Measurements from ENCODE around the gene LAMA2. TPM values are rescaled to one million over a fixed set of nuclear protein-coding genes. Genes with fewer than 3 reads are reported as not detected.
A peak's percentile ranks its signal among the peaks of the same experiment; 100 is the strongest.
"Not testable (repeated sequence)": the region's sequence is repeated elsewhere in the genome, so short reads cannot be mapped to it uniquely, and the experiment has no call there.

The LAMA2 gene
- total RNA-seq, 1 donor from 2014 or later: 0.20 TPM

- no peak for DNase-seq (ENCODE audit: low read depth in 2 of 2)
Observed at GRCh38 chr6:129117355-129117754, 234.4 kb downstream of the LAMA2 start.

- DNase-seq (ENCODE audit: low read depth in 2 of 2): no peak
Observed at GRCh38 chr6:129120856-129121638, 238.1 kb downstream of the LAMA2 start.

- no peak for DNase-seq (ENCODE audit: low read depth in 2 of 2)
Observed at GRCh38 chr6:129124347-129124746, 241.4 kb downstream of the LAMA2 start.

- no peak for DNase-seq (ENCODE audit: low read depth in 2 of 2)
Observed at GRCh38 chr6:129130106-129130505, 247.2 kb downstream of the LAMA2 start.

GRCh38 chr6:129130959-129131681 lies 248.2 kb downstream of the LAMA2 start:
- no peak for DNase-seq (ENCODE audit: low read depth in 2 of 2)

- DNase-seq (ENCODE audit: low read depth in 2 of 2): peak in 1 of 2 donors; percentile 6
Observed at GRCh38 chr6:129133770-129134192, 250.8 kb downstream of the LAMA2 start.

GRCh38 chr6:129134535-129134934 lies 251.6 kb downstream of the LAMA2 start:
- no peak for DNase-seq (ENCODE audit: low read depth in 2 of 2)

GRCh38 chr6:129135451-129135850 lies 252.5 kb downstream of the LAMA2 start:
- DNase-seq (ENCODE audit: low read depth in 2 of 2): no peak

GRCh38 chr6:129136751-129137150 lies 253.8 kb downstream of the LAMA2 start:
- DNase-seq (ENCODE audit: low read depth in 2 of 2): no peak

GRCh38 chr6:129138739-129139405 lies 255.9 kb downstream of the LAMA2 start:
- DNase-seq (ENCODE audit: low read depth in 2 of 2): no peak

- DNase-seq (ENCODE audit: low read depth in 2 of 2): no peak
Observed at GRCh38 chr6:129140526-129140925, 257.6 kb downstream of the LAMA2 start.

GRCh38 chr6:129141499-129141898 lies 258.6 kb downstream of the LAMA2 start:
- DNase-seq (ENCODE audit: low read depth in 2 of 2): no peak

- DNase-seq (ENCODE audit: low read depth in 2 of 2): no peak
Observed at GRCh38 chr6:129146902-129147301, 264.0 kb downstream of the LAMA2 start.

- DNase-seq (ENCODE audit: low read depth in 2 of 2): no peak
Observed at GRCh38 chr6:129150507-129150906, 267.6 kb downstream of the LAMA2 start.

- no peak for DNase-seq (ENCODE audit: low read depth in 2 of 2)
Observed at GRCh38 chr6:129153257-129153656, 270.3 kb downstream of the LAMA2 start.

GRCh38 chr6:129159242-129159641 lies 276.3 kb downstream of the LAMA2 start:
- not testable (repeated sequence) for DNase-seq (ENCODE audit: low read depth in 2 of 2)

GRCh38 chr6:129162605-129163004 lies 279.7 kb downstream of the LAMA2 start:
- no peak for DNase-seq (ENCODE audit: low read depth in 2 of 2)

GRCh38 chr6:129163551-129163950 lies 280.6 kb downstream of the LAMA2 start:
- no peak for DNase-seq (ENCODE audit: low read depth in 2 of 2)

- no peak for DNase-seq (ENCODE audit: low read depth in 2 of 2)
Observed at GRCh38 chr6:129164032-129164431, 281.1 kb downstream of the LAMA2 start.

- DNase-seq (ENCODE audit: low read depth in 2 of 2): not testable (repeated sequence)
Observed at GRCh38 chr6:129172279-129172995, 289.5 kb downstream of the LAMA2 start.

GRCh38 chr6:129175066-129175465 lies 292.1 kb downstream of the LAMA2 start:
- no peak for DNase-seq (ENCODE audit: low read depth in 2 of 2)

- DNase-seq (ENCODE audit: low read depth in 2 of 2): no peak
Observed at GRCh38 chr6:129177801-129178200, 294.9 kb downstream of the LAMA2 start.

All from lung microvascular endothelial cell (primary cell).